ENCODE results near the gene SGK1. TPM values are rescaled to one million over a fixed set of nuclear protein-coding genes. Genes with fewer than 3 reads are reported as not detected.
"Not testable (repeated sequence)": the region's sequence is repeated elsewhere in the genome, so short reads cannot be mapped to it uniquely, and the experiment has no call there.

SGK1 gene
- total RNA-seq, 1 donor from 2014 or later: 46.3 TPM

DNA sequence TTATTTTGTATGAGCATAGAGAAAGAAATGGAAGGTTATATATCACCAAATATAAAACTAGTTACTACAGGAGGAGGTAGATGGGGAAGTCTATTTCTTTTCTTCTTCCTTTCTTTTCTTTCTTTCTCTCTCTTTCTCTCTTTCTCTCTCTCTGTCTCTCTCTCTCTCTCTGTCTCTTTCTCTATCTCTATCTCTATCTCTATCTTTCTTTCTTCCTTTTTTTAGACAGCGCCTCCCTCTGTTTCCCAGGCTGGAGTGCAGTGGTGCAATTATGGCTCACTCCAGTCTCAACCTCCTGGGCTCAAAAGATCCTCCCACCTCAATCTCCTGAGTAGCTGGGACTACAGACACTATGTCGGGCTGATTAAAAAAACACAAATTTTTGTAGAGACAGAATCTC, 10.2 kb upstream of the SGK1 start:
- no peak for DNase-seq (ENCODE audit: low spot score)

DNA sequence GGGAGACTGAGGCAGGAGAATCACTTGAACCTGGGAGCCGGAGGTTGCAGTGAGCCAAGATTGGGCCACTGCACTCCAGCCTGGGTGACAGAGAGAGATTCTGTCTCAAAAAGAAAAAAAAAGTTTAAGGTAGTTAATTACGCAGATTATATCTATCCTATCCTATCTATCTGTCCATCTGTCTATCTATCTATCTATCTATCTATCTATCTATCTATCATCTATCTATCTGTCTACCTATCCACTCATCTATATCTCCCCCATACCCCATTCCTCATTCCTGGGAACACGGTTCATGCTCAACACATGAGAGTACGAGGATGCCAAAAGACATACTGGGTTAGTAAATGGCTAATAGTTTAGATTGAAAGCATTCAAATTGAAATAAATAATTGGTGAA, 8.3 kb upstream of the SGK1 start:
- not testable (repeated sequence) for DNase-seq (ENCODE audit: low spot score)

GRCh38 chr6:134324766-134325165, 6.9 kb upstream of the SGK1 start:
- no peak for DNase-seq (ENCODE audit: low spot score)

DNA sequence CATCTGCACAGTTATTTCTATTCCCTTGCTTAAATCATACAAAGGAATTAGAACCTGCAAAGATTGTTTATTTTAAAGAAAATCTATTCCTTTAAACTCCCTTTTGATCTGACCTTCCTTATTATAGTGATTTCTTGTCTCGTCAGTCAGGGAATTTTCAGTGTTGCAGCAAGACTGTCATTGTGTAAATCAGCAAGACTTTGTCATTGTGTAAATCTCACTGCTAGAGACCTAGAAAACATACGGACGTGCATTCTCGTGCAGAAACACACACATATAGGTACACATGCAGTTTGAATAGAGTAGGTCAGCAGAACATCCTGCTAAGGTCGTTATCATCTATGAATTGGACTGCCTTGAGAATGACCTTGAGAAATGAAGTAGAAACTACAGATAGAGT, 6.2 kb upstream of the SGK1 start:
- no peak for DNase-seq (ENCODE audit: low spot score)

- DNase-seq (ENCODE audit: low spot score): no peak
Observed at GRCh38 chr6:134323698-134324097, 5.8 kb upstream of the SGK1 start.

DNA sequence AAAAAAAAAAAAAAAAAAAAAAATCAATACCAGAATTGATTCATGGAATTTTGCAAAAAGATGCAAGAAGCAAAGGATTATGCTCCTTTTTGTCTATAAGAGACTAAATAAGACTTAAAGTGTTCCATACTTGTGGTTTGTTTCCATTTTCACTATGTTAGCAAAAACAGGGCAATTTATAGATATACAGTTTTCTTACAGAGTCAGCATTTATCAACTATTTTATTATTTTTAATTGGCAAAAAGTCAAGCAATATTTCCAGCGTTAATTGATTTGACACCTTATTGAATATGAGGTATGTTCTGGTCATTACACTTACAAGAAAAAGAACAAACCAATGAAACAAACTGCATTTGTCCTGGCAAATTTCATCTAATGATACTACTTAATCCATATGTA, 5.4 kb upstream of the SGK1 start:
- no peak for DNase-seq (ENCODE audit: low spot score)

DNA sequence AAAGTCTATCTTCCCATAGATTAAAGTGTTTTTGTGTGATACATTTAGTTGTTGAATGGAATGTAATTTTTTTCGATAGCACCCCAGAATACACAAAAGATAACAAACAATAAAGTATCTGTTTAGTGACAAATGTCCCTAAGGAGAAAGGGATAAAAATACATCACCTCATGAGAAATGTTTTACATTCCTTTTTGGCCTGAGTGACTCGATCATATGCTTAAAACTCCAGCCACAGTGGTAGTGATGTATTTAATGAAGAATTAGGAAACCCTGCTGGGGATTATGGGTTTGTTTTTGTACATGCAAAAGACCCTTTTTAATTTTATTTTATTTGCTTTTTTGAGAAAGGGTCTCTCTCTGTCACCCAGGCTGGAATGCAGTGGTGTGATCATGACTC, 4.3 kb upstream of the SGK1 start:
- no peak for DNase-seq (ENCODE audit: low spot score)

DNA sequence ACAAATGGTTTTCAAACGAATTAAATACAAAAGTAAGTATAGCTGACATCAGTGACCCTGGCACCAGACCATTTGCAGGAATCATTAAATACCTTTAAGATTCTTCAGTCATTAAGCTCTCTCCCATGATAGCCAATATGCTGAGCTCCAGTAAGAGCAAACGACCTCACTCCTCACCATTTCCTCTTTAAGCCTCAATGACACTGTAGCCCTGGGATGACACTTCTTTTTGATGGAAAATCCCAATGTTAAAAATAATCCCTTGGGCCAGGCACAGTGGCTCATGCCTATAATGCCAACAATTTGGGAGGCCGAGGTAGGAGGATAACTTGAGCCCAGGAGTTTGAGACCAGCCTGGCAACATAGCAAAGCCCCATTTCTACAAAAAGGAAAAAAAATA, 3.3 kb upstream of the SGK1 start:
- DNase-seq (ENCODE audit: low spot score): no peak

DNA sequence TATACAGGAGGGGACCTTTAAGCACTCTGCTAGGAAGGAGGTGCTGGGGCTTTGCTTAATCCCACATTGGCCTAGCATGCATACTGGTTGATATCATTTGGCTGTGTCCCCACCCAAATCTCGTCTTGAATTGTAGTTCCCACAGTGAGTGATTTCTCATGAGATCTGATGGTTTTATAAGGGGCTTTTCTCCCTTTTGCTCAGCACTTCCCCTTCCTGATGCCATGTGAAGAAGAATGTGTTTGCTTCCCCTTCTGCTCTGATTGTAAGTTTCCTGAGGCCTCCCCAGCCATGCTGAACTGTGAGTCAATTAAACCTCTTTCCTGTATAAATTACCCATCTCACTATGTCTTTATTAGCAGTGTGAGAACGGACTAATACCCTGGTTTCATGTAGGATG, 1.8 kb upstream of the SGK1 start:
- not testable (repeated sequence) for DNase-seq (ENCODE audit: low spot score)

GRCh38 chr6:134318974-134319281, 1.0 kb upstream of the SGK1 start:
- no peak for DNase-seq (ENCODE audit: low spot score)

DNA sequence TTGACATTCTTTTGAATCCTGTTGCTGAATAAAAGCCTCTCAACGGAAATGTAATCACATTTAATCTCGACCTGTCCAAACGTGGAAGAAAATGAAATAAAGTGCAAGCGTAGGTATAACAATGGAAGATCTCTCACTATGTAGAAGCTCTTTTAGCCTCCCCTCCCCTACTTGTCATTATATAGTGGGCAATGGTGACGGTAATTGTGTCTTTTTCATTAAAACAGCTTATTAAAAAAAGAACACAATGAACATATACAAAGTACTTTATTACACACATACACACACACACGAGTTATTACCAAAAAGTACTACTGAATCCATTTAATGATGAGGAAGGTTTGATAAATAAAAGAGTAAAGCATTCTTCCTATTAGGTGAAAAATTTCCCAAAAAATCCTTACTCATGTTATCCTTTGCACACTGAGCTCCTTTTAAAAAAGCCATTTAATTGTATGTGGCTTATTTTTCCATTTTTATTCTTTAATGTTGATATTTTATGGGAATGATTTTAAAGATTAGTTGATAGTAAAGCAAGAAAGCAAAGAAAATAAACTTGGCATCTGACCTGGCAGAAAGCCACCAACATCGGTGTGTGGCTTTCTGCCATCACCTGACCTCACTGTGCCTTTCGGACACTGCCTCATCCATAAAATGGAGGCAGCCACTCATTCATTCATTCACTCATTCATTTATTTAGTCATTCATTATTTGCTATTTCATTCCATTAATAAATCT, 493 bp upstream of the SGK1 start:
- no peak for DNase-seq (ENCODE audit: low spot score)

DNA sequence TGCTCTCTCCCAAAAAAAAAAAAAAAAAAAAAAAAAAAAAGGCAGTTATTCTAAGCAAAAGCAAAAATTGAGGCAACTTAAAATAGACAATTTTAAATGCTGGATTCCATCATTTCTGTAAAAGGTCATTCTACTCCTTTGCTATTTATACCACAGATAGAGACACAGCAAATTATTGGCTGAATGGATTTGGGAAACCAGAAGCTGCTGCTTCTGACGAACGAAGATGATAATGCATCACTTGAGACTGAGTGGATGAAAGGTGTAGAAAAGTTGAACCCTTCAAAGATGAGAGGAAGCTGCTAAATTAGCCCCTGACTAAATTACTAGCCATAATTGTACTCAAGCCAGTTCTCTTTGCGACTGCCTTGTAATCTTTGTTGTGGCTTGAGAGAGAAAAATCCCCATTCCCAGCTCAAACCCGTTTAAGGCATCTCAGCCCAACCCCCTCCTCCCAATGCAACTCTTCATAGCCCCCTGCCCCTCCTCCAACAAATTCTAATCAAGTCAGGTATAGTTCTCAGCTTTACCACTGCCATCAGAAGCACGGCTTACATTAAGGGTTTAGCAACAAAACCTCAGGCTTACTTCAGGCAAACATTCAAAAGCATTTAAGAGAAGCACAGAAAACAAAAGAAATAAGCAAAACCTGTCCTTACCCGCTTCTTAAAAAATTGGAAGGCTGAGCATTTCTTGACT, 1.0 kb downstream of the SGK1 start:
- DNase-seq (ENCODE audit: low spot score): no peak

GRCh38 chr6:134315974-134316441, 1.9 kb downstream of the SGK1 start:
- no peak for DNase-seq (ENCODE audit: low spot score)

DNA sequence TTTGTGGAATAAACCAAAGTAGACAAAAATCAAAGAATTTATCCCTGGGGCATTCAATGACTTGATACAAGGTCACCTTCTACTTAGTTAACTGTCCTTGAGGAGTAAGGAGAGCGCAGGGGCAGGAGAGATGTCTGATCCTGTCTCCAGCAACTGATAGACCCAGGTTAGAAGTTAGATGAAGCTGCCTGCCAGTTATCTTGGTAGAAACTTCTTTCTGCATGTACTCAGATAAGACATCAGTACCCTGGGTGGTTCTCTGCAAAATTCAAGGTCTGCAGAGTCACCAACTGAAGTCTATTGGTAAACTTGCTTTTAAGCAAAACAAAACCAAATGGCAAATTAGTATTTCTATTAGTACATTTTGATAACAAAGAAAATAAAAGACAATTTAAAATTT, 2.7 kb downstream of the SGK1 start:
- DNase-seq (ENCODE audit: low spot score): no peak

DNA sequence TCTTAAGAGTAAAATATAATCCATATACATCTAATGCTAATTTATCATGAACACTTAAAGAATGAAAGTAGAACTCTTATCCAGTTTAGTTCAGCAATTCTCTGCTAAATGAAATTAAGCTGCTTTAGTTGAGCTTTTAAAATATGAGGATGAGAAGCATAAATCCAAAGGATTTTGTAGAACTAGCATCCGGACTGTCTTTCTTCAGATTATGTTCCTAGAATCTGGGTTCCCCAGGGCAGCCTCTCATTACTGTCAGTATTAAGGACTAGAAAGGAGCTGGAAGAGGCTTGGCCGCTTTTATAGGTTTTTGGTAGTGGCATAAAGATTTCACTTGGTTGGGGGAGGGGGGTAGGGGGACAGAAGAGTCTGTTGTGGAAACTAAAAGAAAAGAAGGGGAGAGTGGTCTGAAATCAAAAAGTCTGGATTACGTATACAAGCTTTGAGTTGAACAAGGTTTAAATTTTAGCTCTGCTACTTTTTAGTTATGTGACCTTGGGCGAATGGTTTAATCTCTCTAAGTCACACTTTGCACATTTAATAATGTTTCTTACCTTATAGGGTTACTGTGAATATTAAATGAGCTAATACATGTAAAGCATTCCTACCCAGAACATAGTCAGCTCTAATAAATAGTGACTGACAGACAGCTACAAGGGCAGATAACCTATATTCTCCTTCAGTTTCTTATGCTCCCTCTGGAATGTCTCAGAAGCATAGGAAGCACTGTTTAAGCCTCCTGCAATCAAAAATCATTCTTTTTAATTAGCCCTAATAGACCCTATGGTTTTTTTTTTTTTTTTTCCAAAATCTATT, 3.7 kb downstream of the SGK1 start:
- DNase-seq (ENCODE audit: low spot score): no peak

DNA sequence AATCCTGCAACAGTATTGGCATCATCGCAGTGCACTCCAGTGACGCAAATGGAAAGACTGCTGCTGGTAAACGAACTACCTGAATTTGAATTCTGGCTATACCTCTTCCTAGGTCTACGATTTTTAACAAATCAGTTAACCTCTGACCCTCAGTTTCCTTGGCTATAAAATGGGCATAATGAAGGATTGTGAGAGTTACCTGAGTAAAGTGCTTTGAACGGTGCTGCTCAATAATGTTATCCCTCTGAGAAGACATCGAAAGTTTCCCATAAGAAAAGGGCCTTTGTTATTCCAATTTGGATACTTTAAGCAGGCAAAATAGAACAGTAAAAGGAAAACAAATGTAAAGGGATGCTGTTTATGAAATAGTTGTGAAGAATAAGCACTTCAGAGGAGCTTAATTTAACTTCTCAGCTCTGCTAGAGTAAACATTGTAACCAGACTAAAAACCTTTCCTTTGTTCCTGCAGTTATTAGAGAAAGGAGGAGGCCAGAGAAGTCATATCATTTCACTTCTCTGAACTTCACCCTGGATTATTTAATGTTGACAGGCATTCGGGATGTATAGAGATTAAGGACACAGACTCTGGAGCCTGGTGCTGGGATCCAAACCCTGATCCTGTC, 5.8 kb downstream of the SGK1 start:
- DNase-seq (ENCODE audit: low spot score): no peak

DNA sequence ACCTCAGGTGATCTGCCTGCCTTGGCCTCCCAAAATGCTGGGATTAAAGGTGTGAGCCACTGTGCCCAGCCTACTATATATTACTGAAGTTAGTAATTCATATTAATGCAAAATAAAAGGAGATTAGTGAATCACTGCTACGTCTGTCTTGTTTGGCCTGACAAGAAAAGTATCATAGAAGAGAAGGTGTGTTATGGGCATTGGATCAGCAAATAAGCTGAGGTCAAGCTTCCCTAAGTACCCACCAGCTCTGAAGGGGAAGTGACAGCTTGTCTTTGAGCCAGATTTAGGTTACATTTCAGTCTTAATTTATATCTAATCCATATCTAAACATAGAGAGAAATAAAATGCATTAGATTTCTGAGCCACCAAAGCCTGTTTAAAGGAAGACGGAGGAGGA, 7.1 kb downstream of the SGK1 start:
- no peak for DNase-seq (ENCODE audit: low spot score)

GRCh38 chr6:134309983-134310605, 7.8 kb downstream of the SGK1 start:
- no peak for DNase-seq (ENCODE audit: low spot score)

DNA sequence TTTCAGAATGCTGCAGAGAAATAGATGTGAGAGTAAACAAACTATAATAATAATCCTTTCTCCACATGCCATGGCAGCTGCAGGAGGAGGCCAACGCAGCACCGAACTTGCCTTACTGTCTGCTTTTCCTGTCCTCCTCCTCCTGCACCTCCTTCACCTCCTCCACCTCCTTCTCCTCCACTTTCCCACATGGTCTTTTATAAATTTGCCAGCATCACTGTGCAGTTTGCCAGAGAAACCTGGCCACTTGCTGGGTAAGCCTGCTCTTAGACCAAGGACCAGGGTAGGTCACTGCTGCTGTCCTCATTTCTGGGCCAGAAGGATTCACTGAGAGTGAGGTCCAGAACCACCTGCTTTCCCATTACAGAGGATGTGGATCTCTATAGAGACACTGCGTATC, 8.7 kb downstream of the SGK1 start:
- no peak for DNase-seq (ENCODE audit: low spot score)

- DNase-seq (ENCODE audit: low spot score): no peak
Observed at GRCh38 chr6:134308800-134309199, 9.1 kb downstream of the SGK1 start.

DNA sequence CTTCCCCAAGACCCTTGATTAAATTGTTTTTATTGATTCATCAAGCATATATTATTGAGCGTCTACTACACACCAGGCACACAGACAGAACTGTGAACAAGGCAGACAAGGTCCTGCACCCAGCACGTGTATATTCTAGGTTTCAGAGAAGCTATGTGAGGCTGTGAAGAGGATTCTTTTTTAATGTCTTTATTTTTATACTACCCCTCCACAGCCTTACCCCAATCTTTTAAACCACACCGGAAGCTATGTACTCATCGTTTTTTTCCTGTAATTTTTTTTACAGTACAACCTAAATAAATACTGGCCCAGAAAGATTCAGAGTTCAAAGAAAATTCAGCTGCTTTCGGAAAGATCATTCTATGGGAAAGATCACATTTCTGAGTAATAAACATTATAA, 10.0 kb downstream of the SGK1 start:
- DNase-seq (ENCODE audit: low spot score): no peak

DNA sequence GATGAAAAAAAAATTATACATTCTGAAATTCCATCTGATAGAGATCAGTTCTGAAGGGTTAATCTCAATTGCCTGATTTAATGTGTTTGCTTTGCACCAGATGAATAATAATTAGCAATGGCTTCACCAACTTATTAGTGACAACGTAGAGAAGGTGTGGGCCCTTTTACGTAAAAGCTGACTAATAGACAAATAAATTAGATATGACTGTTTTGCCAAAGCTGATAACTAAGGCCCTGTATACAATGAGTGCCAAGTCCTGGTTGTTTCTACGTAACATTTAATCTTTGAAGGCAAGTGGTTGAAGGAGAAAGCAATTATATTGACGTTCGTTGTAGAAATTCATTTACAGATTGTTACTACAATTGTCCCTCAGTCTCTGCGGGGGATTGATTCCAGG, 10.8 kb downstream of the SGK1 start:
- no peak for DNase-seq (ENCODE audit: low spot score)
